NAMALWA (cell line): Measurements from ENCODE around the gene HUS1.

Experiments used
- DNase-seq: peaks from one replicate; pipeline ENCODE4 v3.0.0-alpha.2; 2015; ENCODE audit warnings: low spot score

The HUS1 gene

GRCh38 chr7:47979832-47980181 is 392 bp upstream of the HUS1 start:
- DNase-seq, result no peak

GRCh38 chr7:47978790-47979144 is 648 bp downstream of the HUS1 start:
- no peak for DNase-seq

- DNase-seq, result no peak
These were observed 5.7 kb downstream of the HUS1 start for GRCh38 chr7:47973739-47974138.

GRCh38 chr7:47970761-47971160 is 8.7 kb downstream of the HUS1 start:
- DNase-seq, result no peak

- DNase-seq, result peak; percentile 86
These were observed 10.3 kb downstream of the HUS1 start for GRCh38 chr7:47968847-47969774.

DNA sequence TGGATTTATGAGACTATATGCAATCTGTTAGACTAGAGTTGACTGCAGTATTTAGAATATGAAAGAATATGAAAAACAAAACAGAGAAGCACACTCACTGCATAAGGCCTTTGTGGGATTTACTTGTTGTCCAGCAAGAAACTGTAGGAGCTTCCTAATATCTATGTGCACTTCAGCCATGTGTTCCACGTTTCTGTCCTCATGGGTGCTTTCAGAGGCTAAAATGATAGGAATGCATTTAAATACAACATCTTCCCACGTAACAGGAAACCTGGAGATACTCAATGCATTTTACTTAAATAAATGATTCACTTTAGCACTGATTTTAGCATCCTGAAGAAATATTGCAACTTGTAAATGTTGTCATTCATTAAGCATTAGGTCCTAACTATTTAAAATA is 11.7 kb downstream of the HUS1 start:
- DNase-seq, result no peak

- no peak for DNase-seq
These were observed 12.3 kb downstream of the HUS1 start for GRCh38 chr7:47967123-47967522.

DNA sequence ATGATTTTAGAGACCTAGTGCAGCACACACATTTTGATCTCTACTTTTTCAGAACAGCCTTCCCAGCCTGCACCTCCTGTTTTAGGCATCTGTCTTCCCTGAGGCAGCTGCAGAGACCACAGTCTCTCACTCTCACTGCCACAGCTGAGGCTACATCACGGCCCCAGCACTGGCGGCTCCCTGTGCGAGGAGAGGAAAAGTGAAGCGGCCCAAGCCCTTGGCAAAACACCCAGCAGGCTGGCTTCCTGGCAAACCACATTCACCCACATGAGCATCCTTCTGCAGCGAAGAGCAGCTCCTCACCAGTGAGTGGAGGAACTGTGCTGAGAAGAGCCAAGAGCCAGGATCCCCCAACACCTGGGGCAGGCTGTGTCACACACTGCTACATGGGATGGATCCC is 14.0 kb downstream of the HUS1 start:
- DNase-seq, result no peak

DNA sequence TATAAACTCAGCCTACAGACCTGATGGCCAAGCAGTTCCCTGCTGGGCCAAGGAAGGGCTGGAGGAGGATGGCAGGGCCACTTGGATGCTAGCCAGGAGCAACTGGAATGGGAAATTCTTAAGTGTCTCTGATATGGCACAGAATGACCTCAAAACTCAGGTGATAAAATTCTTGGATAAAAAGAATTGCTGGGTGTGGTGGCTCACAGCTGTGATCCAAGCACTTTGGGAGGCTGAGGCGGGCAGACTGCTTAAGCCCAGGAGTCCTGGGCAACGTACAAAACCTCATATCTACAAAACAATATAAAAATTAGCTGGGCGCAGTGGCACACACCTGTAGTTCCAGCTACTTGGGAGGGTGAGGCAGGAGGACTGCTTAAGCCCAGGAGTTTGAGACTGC is 17.2 kb downstream of the HUS1 start:
- no peak for DNase-seq

- DNase-seq, result no peak
These were observed 22.3 kb downstream of the HUS1 start for GRCh38 chr7:47957156-47957555.

GRCh38 chr7:47956220-47956619 is 23.2 kb downstream of the HUS1 start:
- no peak for DNase-seq

DNA sequence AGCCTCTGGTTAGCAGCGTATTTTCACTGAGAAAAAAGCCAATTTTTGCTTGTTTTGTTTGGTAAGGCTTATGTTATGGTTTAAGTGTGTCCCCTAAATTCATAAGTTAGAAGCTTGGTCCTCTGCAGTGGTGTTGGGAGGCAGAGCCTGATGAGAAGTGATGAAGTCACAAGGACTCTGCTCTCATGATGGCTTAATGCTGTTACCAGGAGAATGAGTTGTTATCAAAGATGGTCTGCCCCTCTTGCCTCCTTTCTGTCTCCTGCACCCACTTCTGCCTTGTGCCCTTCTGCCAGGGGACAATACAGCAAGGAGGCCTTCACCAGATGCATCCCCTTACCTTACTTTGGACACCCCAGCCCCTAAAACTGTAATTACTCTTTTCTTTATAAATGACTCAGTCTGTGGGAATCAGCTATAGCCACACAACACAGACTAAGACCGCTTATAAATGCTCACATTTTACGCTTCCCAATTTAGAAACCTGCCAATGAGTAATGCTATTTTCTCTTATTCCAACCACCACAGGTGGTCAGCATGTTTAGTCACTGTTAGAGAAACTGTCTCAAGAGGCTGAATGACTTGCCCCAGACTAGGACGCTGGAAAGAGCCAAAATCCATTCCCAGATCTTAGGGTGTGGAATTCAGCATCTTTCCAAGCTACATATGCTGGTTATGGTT is 25.0 kb downstream of the HUS1 start:
- DNase-seq, result no peak

DNA sequence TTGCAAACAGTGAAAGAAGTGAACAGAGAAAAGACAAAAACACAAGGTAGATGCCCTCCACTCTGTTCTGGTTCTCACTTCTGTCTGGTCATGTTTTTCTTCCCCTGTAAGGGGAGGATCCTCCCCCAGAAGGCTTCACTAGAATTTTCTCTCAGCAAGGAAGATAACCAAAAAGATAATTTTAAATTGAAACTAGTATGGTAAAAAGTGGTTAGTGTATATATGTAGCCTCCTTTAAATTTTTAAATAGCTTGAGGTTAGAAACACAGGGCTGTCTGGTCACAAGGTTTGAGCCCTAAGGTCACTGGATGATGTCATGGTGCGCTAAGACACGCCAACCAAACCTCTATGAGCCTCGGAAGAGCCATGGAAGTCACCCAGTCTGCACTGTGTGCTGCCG is 25.6 kb downstream of the HUS1 start:
- DNase-seq, result no peak

GRCh38 chr7:47952224-47952623 is 27.2 kb downstream of the HUS1 start:
- DNase-seq, result no peak

DNA sequence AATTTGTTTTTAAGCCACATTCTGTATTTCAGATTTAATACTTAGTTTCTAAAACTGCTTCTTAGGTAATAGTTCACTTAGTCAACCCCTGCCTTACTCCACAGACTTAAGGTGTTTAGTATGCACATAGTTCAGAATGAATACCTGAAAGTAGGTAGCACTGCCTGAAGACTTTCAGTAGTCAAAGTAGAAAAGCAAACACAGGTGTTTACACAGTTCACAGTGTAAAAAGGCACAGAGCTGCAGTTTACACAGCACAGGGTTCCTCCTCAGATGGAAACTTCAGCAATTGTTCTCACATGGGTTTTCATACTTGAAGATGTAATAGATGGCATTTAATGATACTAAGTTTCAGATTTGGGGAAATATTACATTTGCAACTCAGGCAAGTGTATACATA is 28.0 kb downstream of the HUS1 start:
- DNase-seq, result no peak

- DNase-seq, result no peak
These were observed 28.7 kb downstream of the HUS1 start for GRCh38 chr7:47950714-47951113.

DNA sequence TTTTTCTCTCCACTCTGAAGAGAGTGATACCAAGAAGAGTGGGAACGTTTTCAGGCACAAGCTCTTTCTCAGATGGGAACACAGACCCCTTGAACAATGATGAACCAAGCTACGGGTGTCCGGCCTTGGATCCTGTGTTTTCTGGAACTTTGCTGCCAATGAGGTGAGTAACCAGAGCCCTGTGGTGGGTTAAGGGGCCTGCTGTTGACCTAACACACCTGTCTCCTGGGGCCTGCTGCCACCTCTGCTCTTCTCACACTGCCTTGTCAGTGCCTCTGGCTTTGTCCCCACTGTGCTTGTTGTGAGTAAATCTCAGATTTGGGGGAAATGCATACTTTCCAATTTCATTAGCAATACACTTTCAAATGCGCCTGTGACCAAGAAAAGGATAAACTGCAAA is 29.7 kb downstream of the HUS1 start:
- DNase-seq, result no peak

- DNase-seq, result no peak
These were observed 31.1 kb downstream of the HUS1 start, which contains the start of gene PKD1L1 for GRCh38 chr7:47948141-47948790. TSS of gene PKD1L1 (minus strand) at chr7:47948466. CDS start at chr7:47948440, 26 bp downstream.

DNA sequence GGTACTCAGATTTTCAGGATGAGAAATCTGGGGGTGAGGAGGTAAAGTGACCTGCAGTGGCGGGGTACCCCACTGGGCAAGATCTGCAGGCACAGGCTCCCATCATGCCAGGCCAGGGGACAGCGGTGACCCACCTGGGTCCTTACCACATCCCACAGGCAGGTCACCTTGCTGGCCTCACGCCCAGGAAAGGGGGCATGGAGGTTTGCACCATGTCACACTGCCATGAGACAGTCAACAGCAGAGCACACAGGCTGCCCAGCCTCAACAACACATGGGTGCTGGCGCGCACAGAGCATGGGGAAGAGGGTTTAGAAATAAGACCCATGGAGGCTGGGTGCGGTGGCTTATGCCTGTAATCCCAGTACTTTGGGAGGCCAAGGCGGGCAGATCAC is 32.1 kb downstream of the HUS1 start:
- no peak for DNase-seq

- DNase-seq, result no peak
These were observed 32.6 kb downstream of the HUS1 start for GRCh38 chr7:47946581-47947354.

- peak; percentile 87 for DNase-seq
These were observed 34.0 kb downstream of the HUS1 start for GRCh38 chr7:47945261-47946015.
